ENCODE results near the gene MAGI1. TPM values are rescaled to one million over a fixed set of nuclear protein-coding genes. Genes with fewer than 3 reads are reported as not detected.

Gene MAGI1
- polyA plus RNA-seq, 1 of the 3 experiments (the other 2 are of a cell fraction), result 10.3 TPM

DNA sequence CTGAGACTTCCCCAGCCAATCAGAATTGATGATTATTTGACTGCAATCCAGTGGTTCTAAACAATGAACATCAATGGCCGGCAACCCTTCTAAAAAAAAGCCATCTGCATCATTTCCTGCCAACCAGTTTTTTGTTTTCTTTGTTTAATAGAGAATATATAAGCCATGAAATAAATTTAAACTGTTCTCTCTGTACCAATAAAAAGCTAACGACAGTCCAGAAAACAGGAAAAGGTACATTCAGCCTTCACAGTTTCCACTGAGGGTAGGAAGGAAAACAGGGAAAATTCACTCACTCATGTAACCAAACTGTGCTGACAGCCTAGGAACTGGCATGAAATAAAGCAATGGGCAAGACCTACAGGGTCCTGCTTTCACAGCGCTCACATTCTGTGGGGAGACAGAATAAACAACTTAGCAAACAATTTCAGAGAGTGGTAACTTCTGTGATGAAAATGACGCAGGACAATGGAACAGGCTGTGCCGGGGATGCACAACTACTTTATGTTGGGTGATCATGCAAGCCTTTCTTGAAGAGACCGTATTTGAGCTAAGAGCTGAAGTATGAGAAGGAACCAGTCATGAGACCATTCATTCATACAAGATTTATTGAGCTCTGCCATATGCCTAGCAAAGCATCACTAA lies 630.1 kb downstream of the MAGI1 start (continued):
- TF ChIP-seq, protein P1, sequence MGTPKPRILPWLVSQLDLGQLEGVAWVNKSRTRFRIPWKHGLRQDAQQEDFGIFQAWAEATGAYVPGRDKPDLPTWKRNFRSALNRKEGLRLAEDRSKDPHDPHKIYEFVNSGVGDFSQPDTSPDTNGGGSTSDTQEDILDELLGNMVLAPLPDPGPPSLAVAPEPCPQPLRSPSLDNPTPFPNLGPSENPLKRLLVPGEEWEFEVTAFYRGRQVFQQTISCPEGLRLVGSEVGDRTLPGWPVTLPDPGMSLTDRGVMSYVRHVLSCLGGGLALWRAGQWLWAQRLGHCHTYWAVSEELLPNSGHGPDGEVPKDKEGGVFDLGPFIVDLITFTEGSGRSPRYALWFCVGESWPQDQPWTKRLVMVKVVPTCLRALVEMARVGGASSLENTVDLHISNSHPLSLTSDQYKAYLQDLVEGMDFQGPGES (IDR thresholded peaks at IDR 0.05; ENCODE audit: low read depth, low read length), result no peak
- TF ChIP-seq POLR2AphosphoS5 (IDR thresholded peaks at IDR 0.05; ENCODE audit: low read depth, low read length) (no peak), SIN3A (IDR thresholded peaks at IDR 0.05; ENCODE audit: borderline replicate concordance, low read depth, low read length) (no peak), SMC3 (IDR thresholded peaks at IDR 0.05; ENCODE audit: low read depth, low read length) (no peak), RXRA (IDR thresholded peaks at IDR 0.05; ENCODE audit: borderline replicate concordance, low read depth) (no peak), NRF1 (IDR thresholded peaks at IDR 0.05; ENCODE audit: low read depth, low read length) (no peak), EP300 (IDR thresholded peaks at IDR 0.05; ENCODE audit: borderline replicate concordance in 1 of 2, low read depth in 1 of 2, low read length in 1 of 2) (no peak)
- TF ChIP-seq, protein P2, sequence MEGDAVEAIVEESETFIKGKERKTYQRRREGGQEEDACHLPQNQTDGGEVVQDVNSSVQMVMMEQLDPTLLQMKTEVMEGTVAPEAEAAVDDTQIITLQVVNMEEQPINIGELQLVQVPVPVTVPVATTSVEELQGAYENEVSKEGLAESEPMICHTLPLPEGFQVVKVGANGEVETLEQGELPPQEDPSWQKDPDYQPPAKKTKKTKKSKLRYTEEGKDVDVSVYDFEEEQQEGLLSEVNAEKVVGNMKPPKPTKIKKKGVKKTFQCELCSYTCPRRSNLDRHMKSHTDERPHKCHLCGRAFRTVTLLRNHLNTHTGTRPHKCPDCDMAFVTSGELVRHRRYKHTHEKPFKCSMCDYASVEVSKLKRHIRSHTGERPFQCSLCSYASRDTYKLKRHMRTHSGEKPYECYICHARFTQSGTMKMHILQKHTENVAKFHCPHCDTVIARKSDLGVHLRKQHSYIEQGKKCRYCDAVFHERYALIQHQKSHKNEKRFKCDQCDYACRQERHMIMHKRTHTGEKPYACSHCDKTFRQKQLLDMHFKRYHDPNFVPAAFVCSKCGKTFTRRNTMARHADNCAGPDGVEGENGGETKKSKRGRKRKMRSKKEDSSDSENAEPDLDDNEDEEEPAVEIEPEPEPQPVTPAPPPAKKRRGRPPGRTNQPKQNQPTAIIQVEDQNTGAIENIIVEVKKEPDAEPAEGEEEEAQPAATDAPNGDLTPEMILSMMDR (IDR thresholded peaks at IDR 0.05), result no peak

DNA sequence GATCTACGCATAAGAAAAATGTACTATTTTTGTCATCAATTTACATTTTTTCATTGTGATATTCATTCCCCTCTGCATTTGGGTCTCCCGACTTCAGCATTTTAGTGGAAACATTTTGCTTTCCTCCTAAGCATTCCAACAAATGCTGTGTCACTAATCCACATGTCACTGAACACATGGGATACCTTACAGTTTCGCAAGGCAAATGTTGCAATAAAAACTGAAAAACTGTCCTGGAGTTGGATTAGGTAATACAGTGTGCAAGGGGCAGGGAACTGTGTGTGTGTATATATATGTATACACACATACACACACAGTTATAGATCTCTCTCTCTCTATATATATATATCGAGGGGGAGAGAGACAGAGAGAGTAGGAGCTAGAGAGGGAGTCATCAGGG lies 632.2 kb downstream of the MAGI1 start:
- Histone ChIP-seq H3K4me2 (no peak overlapping the region), H4K20me1 (ENCODE audit: insufficient read depth) (0 out of 2 replicates have a peak, but pooled peaks cover 3% of the 10 kb centered on the region), H3K27me3 (ENCODE audit: insufficient read depth) (no peaks in the 10 kb centered on the region), H3K27ac (ENCODE audit: low read depth in 2 of 2, low read length in 1 of 2) (no peak overlapping the region), H3K9me3 (no peaks in the 10 kb centered on the region), H3K9ac (no peak overlapping the region), H3K4me1 (ENCODE audit: control insufficient read depth in 1 of 2, insufficient read depth in 2 of 2, low read depth in 1 of 2, low read length in 1 of 2) (peaks cover 5 to 6% of the 10 kb centered on the region in 2 experiments; a peak in 3 of 4 replicates), H3K9me2 (no peaks in the 10 kb centered on the region), H3K4me3 (ENCODE audit: low read depth in 2 of 2, low read length in 1 of 2) (no peak overlapping the region), H3K36me3 (replicated peaks in 1 of 2; ENCODE audit: control insufficient read depth in 1 of 2, insufficient read depth in 2 of 2, low read length in 1 of 2) (no peaks in the 10 kb centered on the region), H3F3A (replicated peaks; ENCODE audit: insufficient read depth) (peaks cover 11% of the 10 kb centered on the region), H2AFZ (ENCODE audit: low read depth) (no peak overlapping the region), H3K79me2 (ENCODE audit: insufficient read depth) (no peaks in the 10 kb centered on the region; the same call in 1 of the 2 replicates)
- CTCF ChIA-PET, result no interaction called here
- no peak for TF ChIP-seq TEAD4 (IDR thresholded peaks at IDR 0.05; ENCODE audit: borderline replicate concordance, insufficient read depth)
- TF ChIP-seq, protein P2 (IDR thresholded peaks at IDR 0.05), result no peak
- TF ChIP-seq ELF1 (IDR thresholded peaks at IDR 0.05), result no peak
- TF ChIP-seq, protein P3, sequence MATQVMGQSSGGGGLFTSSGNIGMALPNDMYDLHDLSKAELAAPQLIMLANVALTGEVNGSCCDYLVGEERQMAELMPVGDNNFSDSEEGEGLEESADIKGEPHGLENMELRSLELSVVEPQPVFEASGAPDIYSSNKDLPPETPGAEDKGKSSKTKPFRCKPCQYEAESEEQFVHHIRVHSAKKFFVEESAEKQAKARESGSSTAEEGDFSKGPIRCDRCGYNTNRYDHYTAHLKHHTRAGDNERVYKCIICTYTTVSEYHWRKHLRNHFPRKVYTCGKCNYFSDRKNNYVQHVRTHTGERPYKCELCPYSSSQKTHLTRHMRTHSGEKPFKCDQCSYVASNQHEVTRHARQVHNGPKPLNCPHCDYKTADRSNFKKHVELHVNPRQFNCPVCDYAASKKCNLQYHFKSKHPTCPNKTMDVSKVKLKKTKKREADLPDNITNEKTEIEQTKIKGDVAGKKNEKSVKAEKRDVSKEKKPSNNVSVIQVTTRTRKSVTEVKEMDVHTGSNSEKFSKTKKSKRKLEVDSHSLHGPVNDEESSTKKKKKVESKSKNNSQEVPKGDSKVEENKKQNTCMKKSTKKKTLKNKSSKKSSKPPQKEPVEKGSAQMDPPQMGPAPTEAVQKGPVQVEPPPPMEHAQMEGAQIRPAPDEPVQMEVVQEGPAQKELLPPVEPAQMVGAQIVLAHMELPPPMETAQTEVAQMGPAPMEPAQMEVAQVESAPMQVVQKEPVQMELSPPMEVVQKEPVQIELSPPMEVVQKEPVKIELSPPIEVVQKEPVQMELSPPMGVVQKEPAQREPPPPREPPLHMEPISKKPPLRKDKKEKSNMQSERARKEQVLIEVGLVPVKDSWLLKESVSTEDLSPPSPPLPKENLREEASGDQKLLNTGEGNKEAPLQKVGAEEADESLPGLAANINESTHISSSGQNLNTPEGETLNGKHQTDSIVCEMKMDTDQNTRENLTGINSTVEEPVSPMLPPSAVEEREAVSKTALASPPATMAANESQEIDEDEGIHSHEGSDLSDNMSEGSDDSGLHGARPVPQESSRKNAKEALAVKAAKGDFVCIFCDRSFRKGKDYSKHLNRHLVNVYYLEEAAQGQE (IDR thresholded peaks at IDR 0.05; ENCODE audit: low read depth, low read length), result no peak
- TF ChIP-seq FOXJ3 (CRISPR knock-in tag; IDR thresholded peaks at IDR 0.05), result no peak
- no peak for TF ChIP-seq NFIC (IDR thresholded peaks at IDR 0.05; ENCODE audit: borderline replicate concordance)
- TF ChIP-seq MXI1 (IDR thresholded peaks at IDR 0.05; ENCODE audit: low read depth, low read length), result no peak
- TF ChIP-seq, protein P1 (IDR thresholded peaks at IDR 0.05; ENCODE audit: low read depth, low read length), result no peak
- TF ChIP-seq RCOR1 (IDR thresholded peaks at IDR 0.05; ENCODE audit: low read length), result no peak
- TF ChIP-seq POLR2AphosphoS5 (IDR thresholded peaks at IDR 0.05; ENCODE audit: low read depth, low read length), result no peak
- TF ChIP-seq, protein P4, sequence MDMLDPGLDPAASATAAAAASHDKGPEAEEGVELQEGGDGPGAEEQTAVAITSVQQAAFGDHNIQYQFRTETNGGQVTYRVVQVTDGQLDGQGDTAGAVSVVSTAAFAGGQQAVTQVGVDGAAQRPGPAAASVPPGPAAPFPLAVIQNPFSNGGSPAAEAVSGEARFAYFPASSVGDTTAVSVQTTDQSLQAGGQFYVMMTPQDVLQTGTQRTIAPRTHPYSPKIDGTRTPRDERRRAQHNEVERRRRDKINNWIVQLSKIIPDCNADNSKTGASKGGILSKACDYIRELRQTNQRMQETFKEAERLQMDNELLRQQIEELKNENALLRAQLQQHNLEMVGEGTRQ (IDR thresholded peaks at IDR 0.05; ENCODE audit: borderline replicate concordance, low read depth, low read length), result no peak
- no peak for DNase-seq
- 93% methylated on average over 4 of the region's 4 CpGs for WGBS (ENCODE audit: low lambda C conversion rate)
- POLR2A ChIA-PET, result no interaction called here

All from SK-N-SH (cell line).